CD4-positive, CD25-positive, alpha-beta regulatory T cell (primary cell): ENCODE measurements around the gene BLOC1S1. TPM values are rescaled to one million over a fixed set of nuclear protein-coding genes. Genes with fewer than 3 reads are reported as not detected.

ENCODE experiments used
- ATAC-seq, 2 donors: fragments of 150-1000 bp; cut with Tn5 transposase; one replicate each; pipeline ENCODE4 v1.10.0; 2021; ENCODE audit warnings: low read depth in 2 of 2, moderate number of reproducible peaks in 2 of 2, moderate library complexity in 1 of 2
- DNase-seq, 3 donors: peaks; one replicate each; pipeline versions ENCODE4 v3.0.0 to v3.0.0-alpha.2; 2012 to 2022; ENCODE audit warnings: mixed read lengths in 1 of 3
- H3K27ac ChIP-seq: one replicate; pipeline ENCODE4 v1.7.0; 2013; ENCODE audit warnings: mild to moderate bottlenecking, low read length; ENCODE audit not compliant: insufficient read depth, poor library complexity, severe bottlenecking
- H3K27me3 ChIP-seq: one replicate; pipeline ENCODE4 v1.7.0; 2013; ENCODE audit warnings: low read length; ENCODE audit not compliant: control insufficient read depth, insufficient read depth
- H3K36me3 ChIP-seq: one replicate; pipeline ENCODE4 v1.7.0; 2013; ENCODE audit warnings: mild to moderate bottlenecking, low read length, moderate library complexity; ENCODE audit not compliant: control insufficient read depth, insufficient read depth
- H3K4me1 ChIP-seq: 2 replicates; pipeline ENCODE4 v1.7.0; 2013; ENCODE audit warnings: mild to moderate bottlenecking, low read length; ENCODE audit not compliant: insufficient read depth, control insufficient read depth, poor library complexity, severe bottlenecking
- H3K4me3 ChIP-seq: one replicate; pipeline ENCODE4 v1.7.0; 2013; ENCODE audit warnings: low read depth, mild to moderate bottlenecking, low read length, moderate library complexity
- H3K9me3 ChIP-seq, 2 experiments: 1 replicate in 1 of 2; 2 replicates in 1 of 2; pipeline ENCODE4 v1.7.0; 2013; ENCODE audit warnings: low read length in 2 of 2, mild to moderate bottlenecking in 1 of 2, moderate library complexity in 1 of 2; ENCODE audit not compliant: control insufficient read depth in 2 of 2
- H3K27ac Mint-ChIP-seq, 3 donors: one replicate each; pipeline ENCODE4 v1.8.0; 2020 to 2022; ENCODE audit warnings: mild to moderate bottlenecking in 3 of 3, mixed read lengths in 3 of 3, moderate library complexity in 2 of 3
- H3K27me3 Mint-ChIP-seq: one replicate; pipeline ENCODE4 v1.8.0; 2022; ENCODE audit warnings: mild to moderate bottlenecking, mixed read lengths
- H3K36me3 Mint-ChIP-seq: one replicate; pipeline ENCODE4 v1.8.0; 2020; ENCODE audit warnings: mixed read lengths
- H3K4me1 Mint-ChIP-seq, 4 donors: one replicate each; pipeline ENCODE4 v1.8.0; 2020 to 2022; ENCODE audit warnings: mixed read lengths in 4 of 4, mild to moderate bottlenecking in 1 of 4
- H3K4me3 Mint-ChIP-seq, 4 donors: one replicate each; pipeline ENCODE4 v1.8.0; 2020 to 2022; ENCODE audit warnings: mild to moderate bottlenecking in 4 of 4, mixed read lengths in 4 of 4, moderate library complexity in 3 of 4
- H3K9me3 Mint-ChIP-seq, 7 donors: one replicate each; pipeline ENCODE4 v1.8.0; 2020 to 2022; ENCODE audit warnings: mixed read lengths in 7 of 7, mild to moderate bottlenecking in 3 of 7, moderate library complexity in 2 of 7
- polyA plus RNA-seq, 4 donors: library from polyadenylated mRNA; unstranded; fragments of 300-500 nt; fragmentation: Illumina TruSeq; gene quantifications; one replicate each; pipeline ENCODE4 v1.2.3, GENCODE V29; 2021
- total RNA-seq: library from RNA; stranded (reverse); gene quantifications from one replicate; pipeline ENCODE4 v1.2.3, GENCODE V29; 2022

The BLOC1S1 gene
- total and polyA plus RNA-seq, 5 donors from 2014 or later = 60.1 to 128 (median 107) TPM

DNA sequence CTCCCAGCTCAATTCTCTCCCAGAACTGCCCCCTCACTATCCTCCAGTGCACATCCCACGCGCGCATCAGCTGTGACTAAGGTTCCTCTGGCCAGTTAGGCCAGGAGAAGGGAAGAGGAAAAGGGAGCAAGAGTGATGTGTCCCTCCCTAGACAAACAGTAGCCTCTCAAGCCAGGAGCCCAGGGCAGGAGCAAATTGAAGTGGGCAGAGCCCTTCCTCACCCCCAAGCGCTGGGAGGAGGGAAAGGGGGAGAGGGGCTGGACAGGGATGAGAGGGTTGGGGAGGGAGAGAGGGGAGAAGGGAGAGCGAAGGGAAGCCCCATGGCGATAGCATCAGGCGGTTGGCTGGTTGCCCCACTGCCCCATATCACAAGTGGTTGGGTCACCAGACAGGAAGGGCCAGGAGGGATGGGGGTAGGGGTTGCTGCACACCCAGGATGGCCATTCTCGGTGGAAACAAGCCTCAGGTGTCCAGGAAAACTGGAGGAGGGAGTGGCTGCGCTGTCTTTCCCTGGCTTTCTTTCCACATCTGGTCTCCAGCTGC is 11.9 kb downstream of the BLOC1S1 start:
- Histone ChIP-seq H3K27ac (peak overlapping the region; percentile 79), H3K9me3 (no peaks in the 10 kb centered on the region), H3K4me1 (peaks cover 42% of the 10 kb centered on the region), H3K4me3 (peak overlapping the region; percentile 62), H3K36me3 (peaks cover 4% of the 10 kb centered on the region), H3K27me3 (no peaks in the 10 kb centered on the region)
- ATAC-seq = no peak
- peaks cover 4% of the 10 kb centered on the region for H3K36me3 Mint-ChIP-seq
- peak overlapping the region; percentile 77 to 92 (median 84) for H3K4me3 Mint-ChIP-seq
- H3K27ac Mint-ChIP-seq = peak overlapping the region; percentile 89 to 93 (median 90)
- peaks cover 6 to 48% (median 32%) of the 10 kb centered on the region in 4 donors for H3K4me1 Mint-ChIP-seq
- peaks cover 0 to 2% (median 0%) of the 10 kb centered on the region in 7 donors for H3K9me3 Mint-ChIP-seq
- H3K27me3 Mint-ChIP-seq = no peaks in the 10 kb centered on the region
- DNase-seq = no peak

DNA sequence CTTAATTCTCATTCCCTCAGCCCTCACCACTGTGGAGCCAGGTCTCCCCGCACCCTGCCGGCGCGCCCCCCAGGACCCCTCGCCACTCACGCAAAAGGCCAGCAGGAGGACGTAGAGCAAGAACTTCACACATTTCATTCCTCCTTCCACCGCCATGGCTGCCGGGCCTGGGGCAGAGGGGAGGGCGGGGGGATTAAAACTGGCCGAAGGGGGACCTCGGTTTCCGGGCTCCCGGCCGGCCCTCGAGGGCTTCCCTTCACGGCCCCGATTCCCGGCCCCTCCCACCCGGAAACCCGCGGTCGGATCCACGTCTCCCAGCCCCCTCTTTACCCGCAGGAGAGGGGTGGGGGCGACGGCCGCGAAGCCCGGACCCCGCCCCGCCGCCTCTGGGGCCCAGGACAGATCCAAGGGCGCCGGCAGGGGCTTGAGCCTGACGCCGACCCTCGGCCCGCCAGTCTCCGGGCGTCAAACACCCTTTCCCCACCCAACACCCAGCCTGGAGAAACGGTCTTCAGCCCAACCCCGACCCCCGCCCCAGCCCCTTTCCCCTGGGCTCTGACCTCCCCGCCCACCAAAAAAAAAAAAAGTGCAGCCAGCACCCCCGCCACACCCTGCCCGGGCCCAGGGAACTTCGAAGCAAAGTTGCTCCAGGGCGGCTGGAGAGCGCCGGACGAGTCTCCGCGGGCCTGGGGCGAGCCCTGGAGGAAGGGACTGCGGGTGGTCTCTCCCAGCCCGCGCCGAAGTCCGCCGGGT is 12.5 kb downstream of the BLOC1S1 start:
- Mint-ChIP-seq H3K4me1 (peaks cover 6 to 48% (median 32%) of the 10 kb centered on the region in 4 donors), H3K27me3 (no peaks in the 10 kb centered on the region), H3K27ac (peak overlapping the region in 2 of 3 donors; percentile 62 to 93), H3K4me3 (peak overlapping the region; percentile 28 to 88 (median 79)), H3K9me3 (peaks cover 0 to 2% (median 0%) of the 10 kb centered on the region in 7 donors), H3K36me3 (peaks cover 4% of the 10 kb centered on the region)
- Histone ChIP-seq H3K4me1 (peaks cover 42% of the 10 kb centered on the region), H3K27me3 (no peaks in the 10 kb centered on the region), H3K4me3 (peak overlapping the region; percentile 62), H3K9me3 (no peaks in the 10 kb centered on the region), H3K36me3 (peaks cover 2% of the 10 kb centered on the region), H3K27ac (peak overlapping the region; percentile 79)
- ATAC-seq (no peak), DNase-seq (no peak)

DNA sequence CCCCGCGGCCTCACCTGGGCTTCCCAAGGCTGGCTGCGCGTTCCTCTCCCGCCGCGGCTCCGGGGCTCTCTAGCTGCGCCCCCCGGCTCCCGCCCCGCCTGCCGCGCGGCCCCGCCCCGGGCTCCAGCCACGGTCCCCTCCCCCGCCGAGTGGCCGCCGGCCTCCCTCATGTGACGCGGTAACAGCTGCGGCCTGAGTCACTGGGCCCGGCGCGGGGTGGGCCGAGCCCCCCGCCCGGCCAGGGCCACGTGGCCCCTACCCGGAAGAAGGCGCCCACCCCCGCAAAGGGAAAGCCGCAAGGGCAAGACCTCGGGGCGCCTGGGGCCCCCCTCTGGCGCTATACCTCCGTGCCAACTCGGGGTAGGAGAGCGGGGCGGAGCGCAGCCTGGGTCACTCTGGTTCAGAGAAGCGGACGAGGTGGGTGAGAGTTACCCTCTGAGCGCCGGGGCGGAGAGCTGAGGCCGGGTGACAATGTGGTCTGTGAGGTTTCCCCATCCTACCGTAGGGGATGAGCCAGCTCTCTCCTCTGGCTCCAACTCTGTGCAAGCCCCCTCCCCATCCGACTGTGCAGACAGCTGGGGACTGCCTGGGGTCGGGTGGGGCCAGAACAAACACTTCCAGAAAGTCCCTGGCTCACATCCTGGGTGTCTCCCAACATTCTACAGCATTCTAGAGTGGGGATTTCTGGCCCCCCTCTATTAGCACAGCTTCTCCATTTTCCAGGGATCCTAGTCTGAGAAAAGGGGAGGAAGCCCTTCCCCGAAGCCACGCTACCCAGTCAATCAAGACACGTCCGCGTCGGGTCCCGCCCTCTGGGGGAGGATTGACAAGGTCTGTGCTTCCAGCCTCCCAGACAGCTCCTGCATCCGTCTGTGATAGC is 13.3 kb downstream of the BLOC1S1 start, which contains the start of gene CD63:
CD63 (minus strand) TSS at position 71 of the 880 bp plus-strand sequence. CDS start 668 bp downstream, outside the sequence.
- peaks cover 0 to 2% (median 0%) of the 10 kb centered on the region in 7 donors for H3K9me3 Mint-ChIP-seq
- H3K27ac ChIP-seq = peak within 1 kb of the TSS; percentile 79
- no peaks in the 10 kb centered on the region for H3K36me3 ChIP-seq
- H3K4me3 Mint-ChIP-seq = peak within 1 kb of the TSS; percentile 85 to 94 (median 92)
- peak within 1 kb of the TSS; percentile 93 to 96 (median 95) for H3K27ac Mint-ChIP-seq
- peak in 2 of 3 donors; percentile 61 to 72 for DNase-seq
- no peaks in the 10 kb centered on the region for H3K27me3 ChIP-seq
- peaks cover 42% of the 10 kb centered on the region for H3K4me1 ChIP-seq
- peak; percentile 57 to 58 for ATAC-seq
- H3K36me3 Mint-ChIP-seq = no peaks in the 10 kb centered on the region
- H3K27me3 Mint-ChIP-seq = no peaks in the 10 kb centered on the region
- no peaks in the 10 kb centered on the region for H3K9me3 ChIP-seq
- H3K4me3 ChIP-seq = peak within 1 kb of the TSS; percentile 73
- H3K4me1 Mint-ChIP-seq = peaks cover 6 to 48% (median 32%) of the 10 kb centered on the region in 4 donors

DNA sequence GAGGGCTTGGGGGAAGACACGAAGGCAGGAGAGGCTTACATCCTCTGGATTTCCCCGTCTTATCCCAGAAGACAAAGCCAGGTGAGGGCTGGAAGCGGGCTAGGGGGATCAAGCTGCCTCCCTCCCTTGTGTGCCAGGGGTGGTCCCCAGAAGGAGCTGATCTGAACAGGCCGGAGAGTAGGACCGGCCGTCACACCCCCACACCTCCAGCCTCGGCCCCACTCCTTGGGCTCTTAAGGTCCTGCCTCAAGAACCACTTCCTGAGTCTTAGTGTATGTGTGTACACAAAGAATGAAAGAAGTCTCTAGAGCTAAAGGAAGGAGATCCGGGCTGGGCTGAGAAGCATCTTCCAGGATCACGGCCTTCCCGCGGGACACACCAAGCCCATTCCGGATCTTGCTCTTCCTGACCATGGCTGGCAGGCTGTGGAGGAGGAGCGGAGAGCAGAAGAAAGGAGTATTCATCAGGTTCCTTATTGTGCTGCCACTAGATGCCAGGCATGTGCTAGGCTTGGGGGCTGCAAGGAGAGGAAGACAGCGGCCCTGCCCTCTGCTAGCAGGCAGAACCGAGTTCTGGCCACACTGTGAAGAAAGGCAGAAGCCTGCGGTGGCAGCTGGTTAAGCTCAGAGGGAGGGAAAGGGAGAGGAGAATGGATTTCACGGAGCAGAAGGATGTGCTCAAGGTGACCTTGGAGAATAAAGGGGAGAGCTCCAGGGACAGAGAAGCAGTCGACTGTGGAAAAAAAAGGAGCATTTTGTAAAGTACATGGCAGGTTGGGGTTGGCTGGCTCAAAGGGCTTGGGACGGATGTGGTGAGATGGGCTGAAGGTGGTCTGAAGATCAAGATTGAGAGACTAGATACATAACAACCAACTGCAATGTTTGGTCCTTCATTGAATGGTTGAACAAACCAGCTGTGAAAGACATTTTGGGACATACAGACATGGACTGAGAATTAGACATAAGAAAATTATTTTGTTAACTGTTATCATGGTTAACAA is 14.3 kb downstream of the BLOC1S1 start:
- H3K4me3 ChIP-seq = peak overlapping the region; percentile 73
- peaks cover 36% of the 10 kb centered on the region for H3K4me1 ChIP-seq
- H3K27me3 Mint-ChIP-seq = no peaks in the 10 kb centered on the region
- no peaks in the 10 kb centered on the region for H3K9me3 ChIP-seq
- H3K4me1 Mint-ChIP-seq = peaks cover 6 to 41% (median 25%) of the 10 kb centered on the region in 4 donors
- H3K27ac ChIP-seq = peak overlapping the region; percentile 79
- DNase-seq (peak in 1 of 3 donors; percentile 57), ATAC-seq (peak; percentile 26 to 35)
- peak overlapping the region; percentile 92 to 96 (median 95) for H3K27ac Mint-ChIP-seq
- no peaks in the 10 kb centered on the region for H3K36me3 Mint-ChIP-seq
- H3K27me3 ChIP-seq = no peaks in the 10 kb centered on the region
- peaks cover 0 to 2% (median 0%) of the 10 kb centered on the region in 7 donors for H3K9me3 Mint-ChIP-seq
- H3K4me3 Mint-ChIP-seq = peak overlapping the region; percentile 85 to 94 (median 92)
- H3K36me3 ChIP-seq = no peaks in the 10 kb centered on the region

GRCh38 chr12:55732288-55732687 is 16.4 kb downstream of the BLOC1S1 start:
- Histone ChIP-seq H3K4me1 (peaks cover 31% of the 10 kb centered on the region), H3K4me3 (no peak overlapping the region), H3K27me3 (no peaks in the 10 kb centered on the region), H3K36me3 (no peaks in the 10 kb centered on the region), H3K9me3 (no peaks in the 10 kb centered on the region), H3K27ac (no peak overlapping the region)
- ATAC-seq (no peak), DNase-seq (no peak)
- no peaks in the 10 kb centered on the region for H3K27me3 Mint-ChIP-seq
- H3K4me3 Mint-ChIP-seq = peak overlapping the region in 1 of 4 donors; percentile 52
- H3K4me1 Mint-ChIP-seq = peaks cover 6 to 33% (median 21%) of the 10 kb centered on the region in 4 donors
- peak overlapping the region in 2 of 3 donors; percentile 47 to 96 for H3K27ac Mint-ChIP-seq
- no peaks in the 10 kb centered on the region for H3K36me3 Mint-ChIP-seq
- no peaks in the 10 kb centered on the region for H3K9me3 Mint-ChIP-seq

GRCh38 chr12:55733021-55733555 is 17.2 kb downstream of the BLOC1S1 start:
- DNase-seq (no peak), ATAC-seq (no peak)
- no peak overlapping the region for H3K4me3 ChIP-seq
- H3K27ac Mint-ChIP-seq = peak overlapping the region in 1 of 3 donors; percentile 29
- no peaks in the 10 kb centered on the region for H3K27me3 ChIP-seq
- peak overlapping the region in 1 of 4 donors; percentile 52 for H3K4me3 Mint-ChIP-seq
- no peak overlapping the region for H3K27ac ChIP-seq
- H3K4me1 ChIP-seq = peaks cover 30% of the 10 kb centered on the region
- H3K36me3 ChIP-seq = no peaks in the 10 kb centered on the region
- no peaks in the 10 kb centered on the region for H3K9me3 Mint-ChIP-seq
- H3K4me1 Mint-ChIP-seq = peaks cover 7 to 37% (median 26%) of the 10 kb centered on the region in 4 donors
- no peaks in the 10 kb centered on the region for H3K9me3 ChIP-seq
- H3K27me3 Mint-ChIP-seq = no peaks in the 10 kb centered on the region
- H3K36me3 Mint-ChIP-seq = no peaks in the 10 kb centered on the region
